Measurements from ENCODE around the gene CRTAC1.

CRTAC1 gene

GRCh38 chr10:97961945-97962344, 68.5 kb downstream of the CRTAC1 start:
- Mint-ChIP-seq H3K27ac (no peak overlapping the region), H3K4me1 (no peaks in the 10 kb centered on the region), H3K27me3 (peaks cover 51% of the 10 kb centered on the region), H3K9me3 (no peaks in the 10 kb centered on the region), H3K4me3 (no peak overlapping the region)
- DNase-seq (no peak), ATAC-seq (no peak)

GRCh38 chr10:97960269-97961056, 70.0 kb downstream of the CRTAC1 start:
- Mint-ChIP-seq H3K27ac (no peak overlapping the region), H3K4me1 (no peaks in the 10 kb centered on the region), H3K4me3 (no peak overlapping the region), H3K27me3 (peaks cover 49% of the 10 kb centered on the region), H3K9me3 (no peaks in the 10 kb centered on the region)
- ATAC-seq (no peak), DNase-seq (no peak)

DNA sequence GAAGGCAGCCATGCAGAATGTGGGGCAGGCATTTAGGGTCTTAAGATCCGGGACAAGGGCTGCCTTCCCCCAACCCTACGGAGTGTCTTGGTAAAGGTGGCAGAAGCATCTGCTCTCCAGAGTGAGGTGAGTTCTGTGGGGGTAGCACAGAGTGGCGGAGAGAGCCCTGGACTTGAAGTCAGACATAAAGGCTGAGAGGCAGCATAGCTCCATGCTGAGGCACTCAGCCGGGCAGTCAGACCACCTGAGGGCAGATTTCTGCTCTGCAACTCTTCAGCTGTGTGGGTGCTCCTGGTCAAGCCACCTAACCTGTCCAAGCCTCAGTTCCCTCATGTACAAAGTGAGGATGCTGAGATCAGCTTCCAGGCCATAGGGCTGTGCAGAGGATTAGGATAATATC, 81.0 kb downstream of the CRTAC1 start:
- no peaks in the 10 kb centered on the region for H3K4me1 Mint-ChIP-seq
- no peak for ATAC-seq
- no peak overlapping the region for H3K27ac Mint-ChIP-seq
- peaks cover 13 to 16% of the 10 kb centered on the region in 2 donors for H3K9me3 Mint-ChIP-seq
- no peak overlapping the region for H3K4me3 Mint-ChIP-seq
- no peak for DNase-seq
- peaks cover 17% of the 10 kb centered on the region for H3K27me3 Mint-ChIP-seq

DNA sequence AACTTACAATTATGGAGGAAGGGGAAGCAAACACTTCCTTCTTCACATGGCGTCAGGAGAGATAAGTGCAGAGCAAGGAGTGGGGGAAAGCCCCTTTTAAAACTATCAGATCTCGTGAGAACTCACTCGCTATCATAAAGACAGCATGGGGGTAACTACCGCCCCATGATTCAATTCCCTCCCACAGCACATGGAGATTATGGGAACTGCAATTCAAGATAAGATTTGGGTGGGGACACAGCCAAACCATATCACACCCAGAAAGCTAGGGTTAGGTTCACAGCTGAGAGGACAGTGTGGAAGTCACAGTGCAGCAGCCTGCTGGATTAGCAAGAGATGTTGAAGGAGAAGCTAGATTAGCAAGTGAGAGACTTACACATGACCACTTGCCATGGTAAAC, 81.6 kb downstream of the CRTAC1 start:
- no peak for ATAC-seq
- Mint-ChIP-seq H3K27me3 (peaks cover 17% of the 10 kb centered on the region), H3K4me3 (no peak overlapping the region), H3K9me3 (peaks cover 13 to 16% of the 10 kb centered on the region in 2 donors), H3K4me1 (no peaks in the 10 kb centered on the region), H3K27ac (no peak overlapping the region)
- DNase-seq, result no peak

GRCh38 chr10:97944772-97945171, 85.6 kb downstream of the CRTAC1 start:
- Mint-ChIP-seq H3K9me3 (peaks cover 16 to 18% of the 10 kb centered on the region in 2 donors), H3K4me1 (no peaks in the 10 kb centered on the region), H3K4me3 (no peak overlapping the region), H3K27me3 (peaks cover 36% of the 10 kb centered on the region), H3K27ac (no peak overlapping the region)
- ATAC-seq, result no peak
- DNase-seq, result no peak

- no peak overlapping the region for H3K27ac Mint-ChIP-seq
- DNase-seq (no peak), ATAC-seq (no peak)
- peaks cover 6 to 8% of the 10 kb centered on the region in 2 donors for H3K9me3 Mint-ChIP-seq
- no peak overlapping the region for H3K4me3 Mint-ChIP-seq
- H3K4me1 Mint-ChIP-seq, result no peaks in the 10 kb centered on the region
- H3K27me3 Mint-ChIP-seq, result peaks cover 31% of the 10 kb centered on the region
These were observed 87.1 kb downstream of the CRTAC1 start for GRCh38 chr10:97943294-97943693.

GRCh38 chr10:97940534-97940933, 89.9 kb downstream of the CRTAC1 start:
- ATAC-seq, result no peak
- H3K27me3 Mint-ChIP-seq, result peaks cover 26% of the 10 kb centered on the region
- peaks cover 0 to 5% of the 10 kb centered on the region in 2 donors for H3K9me3 Mint-ChIP-seq
- H3K4me1 Mint-ChIP-seq, result no peaks in the 10 kb centered on the region
- H3K27ac Mint-ChIP-seq, result no peak overlapping the region
- no peak for DNase-seq
- H3K4me3 Mint-ChIP-seq, result no peak overlapping the region

- no peak for DNase-seq
- Mint-ChIP-seq H3K4me1 (no peaks in the 10 kb centered on the region), H3K27ac (peak overlapping the region in 1 of 2 donors; percentile 50), H3K4me3 (no peak overlapping the region), H3K9me3 (peaks cover 0 to 5% of the 10 kb centered on the region in 2 donors), H3K27me3 (peaks cover 26% of the 10 kb centered on the region)
- ATAC-seq, result no peak
These were observed 90.9 kb downstream of the CRTAC1 start for GRCh38 chr10:97939446-97939990.

DNA sequence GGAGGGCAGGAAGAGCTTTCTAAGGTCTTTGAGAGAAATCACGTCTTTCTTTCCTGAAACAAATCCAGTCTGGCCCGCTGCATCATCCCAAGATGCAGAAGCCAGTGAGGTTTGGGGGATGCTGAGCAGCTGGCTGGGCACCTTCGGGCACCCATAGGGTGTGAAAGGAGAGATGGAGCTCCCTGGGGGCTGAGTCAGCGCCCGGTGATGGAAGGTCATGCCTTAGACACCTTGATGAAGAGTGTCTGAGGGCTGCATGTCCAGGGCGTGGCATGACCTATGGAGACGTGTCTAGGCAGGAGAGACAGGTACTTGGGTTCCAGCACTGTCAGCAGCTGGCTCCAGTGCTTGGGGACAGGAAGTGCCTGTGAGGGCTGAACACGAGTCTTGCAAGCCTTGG, 92.5 kb downstream of the CRTAC1 start:
- H3K4me1 Mint-ChIP-seq, result no peaks in the 10 kb centered on the region
- H3K4me3 Mint-ChIP-seq, result no peak overlapping the region
- peak overlapping the region in 1 of 2 donors; percentile 27 for H3K27ac Mint-ChIP-seq
- H3K27me3 Mint-ChIP-seq, result peaks cover 26% of the 10 kb centered on the region
- DNase-seq, result no peak
- H3K9me3 Mint-ChIP-seq, result peaks cover 0 to 2% of the 10 kb centered on the region in 2 donors
- ATAC-seq, result no peak

- no peaks in the 10 kb centered on the region for H3K4me1 Mint-ChIP-seq
- ATAC-seq, result no peak
- H3K9me3 Mint-ChIP-seq, result no peaks in the 10 kb centered on the region
- DNase-seq, result no peak
- H3K27me3 Mint-ChIP-seq, result peaks cover 23% of the 10 kb centered on the region
- H3K4me3 Mint-ChIP-seq, result no peak overlapping the region
- no peak overlapping the region for H3K27ac Mint-ChIP-seq
These were observed 93.4 kb downstream of the CRTAC1 start for GRCh38 chr10:97937054-97937453.

- no peak overlapping the region for H3K4me3 Mint-ChIP-seq
- H3K27me3 Mint-ChIP-seq, result peaks cover 13% of the 10 kb centered on the region
- H3K4me1 Mint-ChIP-seq, result no peaks in the 10 kb centered on the region
- no peaks in the 10 kb centered on the region for H3K9me3 Mint-ChIP-seq
- no peak overlapping the region for H3K27ac Mint-ChIP-seq
- DNase-seq (no peak), ATAC-seq (no peak)
These were observed 94.3 kb downstream of the CRTAC1 start for GRCh38 chr10:97936126-97936525.

- Mint-ChIP-seq H3K9me3 (no peaks in the 10 kb centered on the region), H3K4me3 (no peak overlapping the region), H3K27me3 (peaks cover 13% of the 10 kb centered on the region), H3K4me1 (no peaks in the 10 kb centered on the region), H3K27ac (no peak overlapping the region)
- ATAC-seq (no peak), DNase-seq (no peak)
These were observed 97.4 kb downstream of the CRTAC1 start for GRCh38 chr10:97932932-97933530.

- Mint-ChIP-seq H3K27me3 (peaks cover 20% of the 10 kb centered on the region), H3K4me3 (no peak overlapping the region), H3K27ac (no peak overlapping the region), H3K4me1 (no peaks in the 10 kb centered on the region), H3K9me3 (no peaks in the 10 kb centered on the region)
- DNase-seq (no peak), ATAC-seq (no peak)
These were observed 99.4 kb downstream of the CRTAC1 start for GRCh38 chr10:97931041-97931440.

DNA sequence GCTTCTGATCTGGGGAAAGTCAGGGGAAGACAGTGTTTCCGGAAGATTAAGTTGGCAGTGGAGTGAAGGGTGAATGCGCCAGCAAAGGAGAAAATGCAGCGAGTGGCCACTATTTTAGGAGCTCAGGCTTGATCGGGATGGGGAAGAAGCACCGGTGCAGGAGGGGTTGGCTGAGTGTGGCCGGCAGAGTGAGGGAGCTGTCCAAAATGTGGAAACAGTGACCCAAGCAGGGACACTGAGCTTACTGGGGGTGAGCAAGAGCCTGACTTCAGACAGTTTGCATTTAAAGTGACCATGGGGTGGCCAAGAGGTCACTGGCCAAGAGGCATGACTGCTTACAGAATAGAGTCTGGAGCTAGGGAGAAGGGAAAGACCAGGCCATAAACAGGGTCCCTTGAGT, 101.5 kb downstream of the CRTAC1 start:
- DNase-seq (no peak), ATAC-seq (no peak)
- H3K4me3 Mint-ChIP-seq, result no peak overlapping the region
- H3K9me3 Mint-ChIP-seq, result no peaks in the 10 kb centered on the region
- no peaks in the 10 kb centered on the region for H3K4me1 Mint-ChIP-seq
- H3K27me3 Mint-ChIP-seq, result peaks cover 41% of the 10 kb centered on the region
- no peak overlapping the region for H3K27ac Mint-ChIP-seq

DNA sequence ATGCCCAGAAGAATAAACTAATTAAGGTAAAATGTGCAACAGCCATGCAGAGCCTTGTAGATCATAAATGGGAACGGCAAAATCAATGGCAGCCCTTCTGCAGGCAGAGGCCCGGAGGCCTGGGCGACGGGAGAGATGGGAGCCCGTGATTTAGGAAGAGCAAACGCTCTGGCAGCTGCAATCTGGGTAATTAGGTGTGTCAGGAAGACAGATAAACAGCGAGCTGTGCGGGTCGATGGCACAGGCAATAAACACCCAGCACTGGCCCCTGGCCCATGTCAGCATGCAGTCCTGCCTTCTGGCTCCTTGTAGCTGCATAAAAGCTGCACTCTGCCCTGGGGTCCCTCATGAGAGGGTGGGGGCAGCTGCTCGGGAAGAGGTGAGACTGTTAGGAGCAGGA, 102.8 kb downstream of the CRTAC1 start:
- no peaks in the 10 kb centered on the region for H3K4me1 Mint-ChIP-seq
- DNase-seq (no peak), ATAC-seq (no peak)
- H3K27ac Mint-ChIP-seq, result peak overlapping the region in 1 of 2 donors; percentile 51
- H3K9me3 Mint-ChIP-seq, result no peaks in the 10 kb centered on the region
- H3K4me3 Mint-ChIP-seq, result no peak overlapping the region
- H3K27me3 Mint-ChIP-seq, result peaks cover 42% of the 10 kb centered on the region

- H3K9me3 Mint-ChIP-seq, result no peaks in the 10 kb centered on the region
- DNase-seq (no peak), ATAC-seq (no peak)
- H3K27ac Mint-ChIP-seq, result no peak overlapping the region
- H3K4me3 Mint-ChIP-seq, result no peak overlapping the region
- H3K4me1 Mint-ChIP-seq, result no peaks in the 10 kb centered on the region
- H3K27me3 Mint-ChIP-seq, result peaks cover 42% of the 10 kb centered on the region
These were observed 104.4 kb downstream of the CRTAC1 start for GRCh38 chr10:97926055-97926454.
